PFSK-1 (cell line): ENCODE results near the gene CAMK1D.

Experiments
- FOXP2 ChIP-seq: optimal IDR thresholded peaks from 2 replicates; pipeline ENCODE3; 2011; ENCODE audit warnings: borderline replicate concordance, control low read depth, inconsistent platforms; ENCODE audit not compliant: insufficient read depth; ENCODE audit errors: extremely low read length, extremely low read depth
- POLR2AphosphoS5 ChIP-seq: IDR thresholded peaks from 2 replicates; pipeline ENCODE4 v1.6.1; 2012; ENCODE audit warnings: low read depth, mild to moderate bottlenecking, control low read depth, low read length, moderate library complexity
- REST ChIP-seq, 2 experiments: IDR thresholded peaks; 2 replicates each; pipeline versions ENCODE4 v1.6.1 to v1.8.0; 2011 to 2012; ENCODE audit warnings: low read depth in 2 of 2, low read length in 2 of 2, control low read depth in 1 of 2, inconsistent platforms in 1 of 2, mild to moderate bottlenecking in 1 of 2, moderate library complexity in 1 of 2; ENCODE audit not compliant: insufficient read depth in 1 of 2
- SIN3A ChIP-seq: IDR thresholded peaks from 2 replicates; pipeline ENCODE4 v1.6.1; 2012; ENCODE audit warnings: mild to moderate bottlenecking, low read length, moderate library complexity, borderline replicate concordance; ENCODE audit not compliant: insufficient read depth
- TAF1 ChIP-seq: IDR thresholded peaks from 2 replicates; pipeline ENCODE4 v1.6.1; 2012; ENCODE audit warnings: low read length, control low read depth, borderline replicate concordance; ENCODE audit not compliant: insufficient read depth

Gene CAMK1D

GRCh38 chr10:12414278-12414989 lies 65.1 kb downstream of the CAMK1D start:
- TF ChIP-seq SIN3A (no peak), POLR2AphosphoS5 (no peak), TAF1 (no peak), FOXP2 (no peak), REST (IDR thresholded peaks at IDR 0.05; ENCODE audit: insufficient read depth in 1 of 2, low read depth in 2 of 2, low read length in 2 of 2) (no peak)

- no peak for TF ChIP-seq TAF1
- no peak for TF ChIP-seq FOXP2
- TF ChIP-seq REST (IDR thresholded peaks at IDR 0.05; ENCODE audit: insufficient read depth in 1 of 2, low read depth in 2 of 2, low read length in 2 of 2): no peak
- TF ChIP-seq POLR2AphosphoS5: no peak
These were observed 67.2 kb downstream of the CAMK1D start for GRCh38 chr10:12416344-12417050.

- TF ChIP-seq FOXP2 (no peak), REST (IDR thresholded peaks at IDR 0.05; ENCODE audit: insufficient read depth in 1 of 2, low read depth in 2 of 2, low read length in 2 of 2) (no peak), SIN3A (no peak), TAF1 (no peak), POLR2AphosphoS5 (no peak)
These were observed 68.0 kb downstream of the CAMK1D start for GRCh38 chr10:12417331-12417730.

- TF ChIP-seq POLR2AphosphoS5 (no peak), TAF1 (no peak), SIN3A (no peak), REST (IDR thresholded peaks at IDR 0.05; ENCODE audit: insufficient read depth in 1 of 2, low read depth in 2 of 2, low read length in 2 of 2) (no peak), FOXP2 (no peak)
These were observed 68.7 kb downstream of the CAMK1D start for GRCh38 chr10:12418000-12418399.
